HG02885 (cell line): ENCODE measurements around the gene ALDH1L2.
A peak's percentile ranks its signal among the peaks of the same experiment; 100 is the strongest.
"Not testable (repeated sequence)": the region's sequence is repeated elsewhere in the genome, so short reads cannot be mapped to it uniquely, and the experiment has no call there.

ENCODE experiments used
- ATAC-seq: cut with Tn5 transposase; IDR thresholded peaks from one replicate; pipeline ENCODE4 v1.9.1; 2021; ENCODE audit warnings: mild to moderate bottlenecking; ENCODE audit not compliant: unreplicated experiment, poor library complexity

ALDH1L2 gene

GRCh38 chr12:105084251-105085250, at the start of gene ALDH1L2:
Gene ALDH1L2 (minus strand): TSS chr12:105084458. CDS start chr12:105084436, 22 bp downstream.
- ATAC-seq: peak; percentile 71

GRCh38 chr12:105120551-105120950, 36.3 kb upstream of the ALDH1L2 start:
- no peak for ATAC-seq

- ATAC-seq: no peak
Observed at GRCh38 chr12:105116969-105117368, 32.7 kb upstream of the ALDH1L2 start.

DNA sequence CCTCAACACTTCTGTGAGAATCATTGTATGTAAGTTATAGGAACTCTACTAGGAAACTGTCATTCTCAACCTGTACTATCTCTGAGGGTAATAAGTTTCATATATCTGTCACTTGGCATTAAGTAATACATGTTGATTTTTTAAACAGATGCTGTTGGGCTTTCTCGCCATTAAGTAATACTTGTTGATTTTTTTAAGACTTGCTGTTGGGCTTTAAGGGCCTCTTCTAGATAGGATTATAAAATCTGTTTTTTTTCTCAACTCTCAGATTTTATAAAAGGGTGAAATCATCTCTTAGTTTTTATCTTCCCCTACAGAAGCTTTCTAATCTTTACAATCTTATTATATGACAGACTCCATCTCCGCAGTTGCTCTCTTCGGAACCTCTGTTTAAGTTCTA, 28.8 kb upstream of the ALDH1L2 start:
- no peak for ATAC-seq

DNA sequence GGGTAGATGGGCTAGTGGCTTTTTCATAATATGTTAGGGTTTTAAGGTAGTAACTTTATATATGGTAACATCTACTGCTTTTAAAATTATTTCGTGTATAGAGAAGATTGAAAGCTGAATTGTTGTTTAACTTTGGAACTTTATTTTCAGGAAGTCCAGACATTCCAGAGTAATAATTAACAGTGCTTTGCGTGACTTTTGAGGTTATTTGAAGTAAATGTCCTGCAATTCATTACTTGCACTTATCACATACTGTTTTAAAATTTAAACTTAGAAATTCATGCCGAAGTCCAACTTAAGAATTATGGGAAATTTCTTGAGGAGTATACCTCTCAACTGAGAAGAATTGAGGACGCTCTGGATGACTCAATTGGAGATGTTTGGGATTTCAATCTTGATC, 26.6 kb upstream of the ALDH1L2 start:
- no peak for ATAC-seq

DNA sequence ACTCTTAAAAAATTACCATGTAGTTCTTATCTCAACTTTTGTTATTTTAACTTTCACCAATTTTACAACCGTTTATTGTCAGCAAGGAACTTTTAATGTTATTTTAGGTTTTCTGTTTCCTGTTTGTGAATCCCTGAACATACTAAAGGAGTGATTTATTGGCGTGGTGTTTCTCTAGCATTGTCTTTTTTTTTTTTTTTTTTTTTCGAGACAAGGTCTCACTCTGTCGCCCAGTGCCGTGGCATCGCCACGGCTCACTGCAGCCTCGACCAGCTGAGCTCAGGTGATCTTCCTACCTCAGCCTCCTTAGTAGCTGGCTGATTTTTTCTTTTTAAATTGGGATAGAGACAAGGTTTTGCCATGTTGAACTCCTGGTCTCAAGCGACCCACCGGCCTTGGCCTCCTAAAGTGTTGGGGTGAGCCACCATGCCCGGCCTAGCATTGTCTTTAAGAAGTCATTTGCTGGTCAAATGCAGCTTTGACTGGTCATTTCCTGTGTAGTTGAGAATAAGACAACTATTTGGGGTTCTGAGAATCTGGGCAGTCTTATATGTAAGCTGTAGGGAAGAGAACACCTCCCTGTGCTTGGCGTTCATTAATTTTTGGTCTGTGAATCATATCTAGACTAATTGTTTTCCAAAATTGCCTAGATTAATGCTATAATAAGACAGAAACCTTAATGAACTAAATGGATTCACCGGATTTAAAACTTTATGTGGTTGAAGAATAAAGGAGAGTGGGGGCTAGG, 25.4 kb upstream of the ALDH1L2 start:
- peak; percentile 30 for ATAC-seq

DNA sequence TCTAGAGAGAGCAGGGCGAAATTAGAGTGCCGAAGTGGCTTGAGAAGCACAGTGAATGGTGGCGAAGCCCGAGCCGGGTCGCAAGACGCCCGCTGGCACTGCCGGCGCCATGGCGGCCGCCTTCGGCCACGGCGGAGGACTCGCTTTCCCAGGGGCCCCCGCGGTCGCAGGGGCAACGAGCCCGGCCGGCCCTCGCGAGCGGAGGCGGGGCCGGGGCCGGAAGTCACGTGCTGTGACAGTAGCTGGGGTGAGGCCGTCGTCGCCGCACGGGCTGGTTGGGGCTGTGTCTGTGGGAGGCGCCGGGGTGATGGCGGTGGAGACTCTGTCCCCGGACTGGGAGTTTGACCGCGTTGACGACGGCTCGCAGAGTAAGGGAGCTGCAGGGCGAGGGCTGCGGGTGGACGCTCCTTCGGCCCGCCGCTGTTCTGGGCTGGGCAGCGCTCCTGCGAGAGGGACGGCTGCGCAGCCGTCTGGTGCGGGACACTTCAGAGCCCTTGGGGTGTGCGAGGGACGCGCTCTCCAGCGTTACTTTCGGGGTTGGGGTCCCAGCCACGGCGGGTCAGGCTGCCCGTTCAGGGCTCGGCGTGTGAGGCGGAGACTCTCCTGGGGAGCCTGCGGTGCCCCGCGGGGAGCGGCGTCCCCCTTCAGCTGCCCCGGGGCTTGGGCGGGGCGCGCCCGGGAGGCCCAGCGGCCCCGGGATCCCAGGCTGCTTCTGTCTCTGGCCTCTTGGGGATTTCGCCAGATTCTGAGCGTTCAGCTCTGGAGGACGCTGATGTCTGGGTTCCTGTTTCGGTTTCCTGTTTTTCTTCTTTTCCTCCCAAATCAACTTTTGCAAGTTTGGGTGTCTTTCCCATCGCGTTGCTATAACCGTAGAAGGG, 23.5 kb upstream of the ALDH1L2 start, which contains the start of gene WASHC4:
Gene WASHC4, plus strand, starts transcription at position 238 of the 878 bp plus-strand sequence. Its CDS starts 70 bp downstream, at position 308.
- peak; percentile 90 for ATAC-seq

DNA sequence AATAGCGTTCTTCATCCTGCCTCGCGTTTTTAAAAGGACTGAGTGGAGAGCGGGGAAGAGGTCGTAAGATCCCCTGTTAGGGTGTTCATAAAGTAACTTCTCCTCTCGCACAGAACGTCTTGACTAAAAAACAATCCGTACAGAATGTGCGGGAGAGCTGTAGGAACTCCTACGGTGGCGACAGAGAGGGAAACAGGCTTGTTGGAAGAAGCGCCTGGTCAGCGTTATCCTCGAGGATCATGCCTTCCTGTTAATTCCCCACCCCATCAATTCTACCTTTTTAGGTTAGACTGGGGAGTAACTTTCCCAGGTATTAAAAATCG, 22.9 kb upstream of the ALDH1L2 start:
- peak; percentile 10 for ATAC-seq

GRCh38 chr12:105106621-105107020, 22.4 kb upstream of the ALDH1L2 start:
- ATAC-seq: no peak

DNA sequence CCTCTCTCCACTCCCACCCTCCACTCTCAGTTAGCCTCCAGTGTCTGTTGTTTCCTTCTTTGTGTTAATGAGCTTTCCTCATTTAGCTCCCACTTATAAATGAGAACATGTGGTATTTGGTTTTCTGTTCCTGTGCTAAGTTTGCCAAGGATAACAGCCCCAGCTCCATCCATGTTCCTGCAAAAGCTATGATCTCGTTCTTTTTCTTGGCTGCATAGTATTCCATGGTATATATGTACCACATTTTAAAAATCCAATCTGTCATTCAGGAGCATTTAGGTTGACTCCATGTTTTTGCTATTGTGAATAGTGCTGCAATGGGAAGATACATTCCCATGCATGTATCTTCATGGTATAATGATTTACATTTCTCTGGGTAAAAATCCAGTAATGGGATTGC, 20.5 kb upstream of the ALDH1L2 start:
- ATAC-seq: no peak

DNA sequence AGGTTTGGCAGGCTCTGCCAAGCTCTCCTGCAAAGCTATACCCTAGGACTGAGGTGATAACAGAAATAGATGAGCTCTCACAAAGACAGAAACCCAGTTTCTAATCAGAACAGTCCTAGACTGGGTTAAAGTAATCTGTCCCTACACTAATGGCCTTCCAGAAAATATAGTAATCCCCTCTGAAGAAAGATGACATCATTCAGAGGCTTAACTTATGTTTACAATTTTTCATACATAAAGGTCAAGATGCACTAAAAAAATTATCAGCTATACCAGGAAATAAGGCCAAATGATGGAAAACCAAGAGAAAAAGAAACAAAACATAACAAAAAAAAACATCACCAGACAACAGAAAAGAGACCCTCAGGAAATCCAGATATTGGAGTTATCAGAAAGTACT, 18.4 kb upstream of the ALDH1L2 start:
- no peak for ATAC-seq

GRCh38 chr12:105100998-105101397, 16.7 kb upstream of the ALDH1L2 start:
- ATAC-seq: no peak

DNA sequence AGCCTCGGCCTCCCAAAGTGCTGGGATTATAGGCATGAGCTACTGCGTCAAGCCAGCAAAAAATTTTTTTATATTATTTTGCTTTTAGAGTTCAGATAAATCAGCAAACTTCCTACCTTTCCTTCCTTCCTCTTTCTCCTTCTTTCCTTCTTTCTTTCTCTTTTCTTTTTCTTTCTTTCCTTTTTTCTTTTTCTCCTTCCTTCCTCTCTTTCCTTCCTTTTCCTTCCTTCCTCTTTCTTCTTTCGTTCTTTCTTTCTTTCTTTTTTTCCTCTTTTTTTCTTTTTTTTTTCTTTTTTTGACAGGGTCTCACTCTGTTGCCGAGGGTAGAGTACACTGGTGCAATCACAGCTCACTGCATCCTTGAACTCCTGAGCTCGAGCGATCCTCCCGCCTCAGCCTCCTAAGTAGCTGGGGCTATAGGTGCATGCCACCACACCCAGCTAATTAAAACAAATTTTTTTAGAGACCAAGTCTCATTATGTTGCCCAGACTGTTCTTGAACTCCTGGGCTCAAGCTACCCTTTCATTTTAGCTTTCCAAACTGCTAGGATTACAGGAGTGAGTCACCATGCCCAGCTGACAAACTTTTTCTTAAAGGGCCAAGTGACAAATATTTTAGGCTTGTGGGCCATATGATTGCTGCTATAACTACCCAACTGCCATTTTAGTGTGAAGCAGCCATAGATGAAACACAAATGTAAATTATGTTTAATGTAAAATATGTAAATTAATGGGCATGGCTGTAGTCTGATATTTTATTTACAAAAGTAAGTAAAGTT, 16.1 kb upstream of the ALDH1L2 start:
- ATAC-seq: no peak

GRCh38 chr12:105099356-105099755, 15.1 kb upstream of the ALDH1L2 start:
- ATAC-seq: no peak

GRCh38 chr12:105095338-105095737, 11.1 kb upstream of the ALDH1L2 start:
- not testable (repeated sequence) for ATAC-seq

GRCh38 chr12:105092336-105092735, 8.1 kb upstream of the ALDH1L2 start:
- ATAC-seq: no peak

DNA sequence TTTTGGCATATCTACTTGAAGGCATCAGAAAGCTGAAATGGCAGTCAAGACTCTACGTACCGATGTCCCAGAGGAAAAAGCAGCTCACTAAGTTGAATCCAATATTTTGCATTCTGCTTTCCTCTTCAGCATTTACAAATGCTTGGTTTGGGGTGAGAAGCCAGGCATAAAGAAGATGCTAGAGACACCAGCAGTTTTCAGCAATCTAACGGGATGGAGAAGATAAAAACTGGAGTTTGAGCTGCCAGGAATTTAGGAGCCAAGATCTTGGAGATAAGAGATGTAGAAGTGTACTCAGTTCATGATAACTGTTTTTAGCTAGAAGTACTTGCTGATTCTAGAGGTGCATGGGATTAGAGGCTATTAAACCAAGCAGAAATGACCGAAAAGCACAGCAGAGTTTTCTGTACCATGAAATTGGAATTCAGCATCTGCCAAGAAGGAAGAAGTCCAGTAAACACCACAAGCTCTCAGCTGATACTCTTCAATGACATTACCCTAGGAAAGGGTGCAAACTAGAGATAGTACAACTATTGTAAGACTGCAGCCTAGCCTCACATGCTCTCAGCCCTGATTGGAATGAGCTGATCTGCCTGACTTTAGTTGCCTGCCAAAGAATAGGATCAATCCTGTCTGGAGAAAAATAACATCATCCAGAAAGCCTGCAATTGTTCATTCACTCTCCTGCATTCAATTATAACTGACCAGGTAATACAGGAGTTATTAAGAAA, 7.4 kb upstream of the ALDH1L2 start:
- no peak for ATAC-seq

DNA sequence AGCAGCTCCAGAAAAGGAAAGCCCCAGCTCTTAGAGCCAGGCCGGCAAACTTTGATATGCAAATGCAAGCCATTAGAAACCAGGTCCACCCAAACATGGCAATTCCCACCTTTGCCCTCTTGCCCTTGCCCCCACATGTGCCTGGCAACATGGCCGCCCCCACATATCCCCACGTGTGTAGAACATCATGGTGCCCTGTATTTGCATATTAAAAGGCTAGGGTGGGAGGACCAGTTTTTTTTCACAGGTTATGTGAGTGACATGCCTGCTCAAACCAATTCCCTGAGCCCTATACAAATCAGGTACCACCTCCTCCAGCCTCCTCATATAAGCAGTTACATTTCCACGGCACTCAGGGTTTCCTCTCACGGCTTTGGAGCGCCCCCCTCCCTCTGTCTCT, 6.1 kb upstream of the ALDH1L2 start:
- ATAC-seq: no peak

- ATAC-seq: no peak
Observed at GRCh38 chr12:105089817-105090216, 5.6 kb upstream of the ALDH1L2 start.
